NCI-H774 (cell line): ENCODE results near the gene VAV2.

Experiments used
- DNase-seq: peaks from one replicate; lab custom pipeline; 2025; lab: John Stamatoyannopoulos, UW

Gene VAV2

GRCh38 chr9:133951265-133951664 is 40.9 kb downstream of the VAV2 start:
- DNase-seq, result no peak

DNA sequence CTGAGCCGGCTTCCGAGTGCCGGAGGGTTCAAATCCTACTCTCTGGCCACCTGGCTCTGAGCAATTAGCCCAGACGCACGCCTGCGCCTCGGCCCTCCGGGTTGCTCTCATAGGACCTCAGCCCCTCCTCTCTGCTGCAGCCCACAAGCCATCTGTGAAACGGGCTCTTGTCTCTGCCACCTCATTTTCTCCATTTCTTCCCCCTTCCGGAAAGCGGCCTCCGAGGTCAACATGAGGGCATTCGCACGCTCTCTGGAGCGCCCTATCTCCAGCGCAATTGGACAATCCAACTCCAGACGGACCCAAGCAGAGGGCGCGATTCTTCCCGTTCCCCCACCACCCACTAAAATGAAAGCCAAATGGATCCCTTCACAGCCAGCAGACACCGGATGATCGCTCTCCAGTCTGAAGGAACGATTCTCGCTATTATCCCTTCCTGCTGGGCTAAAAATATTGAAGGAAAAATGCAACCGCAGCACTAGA is 41.5 kb downstream of the VAV2 start:
- DNase-seq, result no peak

DNA sequence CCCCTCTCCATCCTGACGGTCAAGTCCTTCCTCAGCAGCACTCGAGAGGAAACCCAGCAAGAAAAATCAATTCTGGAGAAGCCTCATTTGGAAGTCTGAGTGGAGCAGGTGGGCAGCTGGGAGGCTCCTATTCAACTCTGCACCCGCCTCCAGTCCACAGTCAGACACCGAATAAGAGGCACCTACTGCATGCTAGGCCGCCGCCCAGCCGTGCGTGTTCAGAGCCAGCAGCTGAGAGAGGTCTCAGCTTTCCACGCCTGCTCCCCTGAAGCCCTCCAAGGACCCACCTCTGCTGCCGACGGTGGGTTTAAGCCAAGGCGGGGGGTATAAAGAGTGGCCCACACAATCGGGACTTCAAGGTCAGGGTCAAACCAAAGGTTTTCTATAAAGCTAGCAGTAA is 41.9 kb downstream of the VAV2 start:
- DNase-seq, result no peak

GRCh38 chr9:133949486-133950061 is 42.5 kb downstream of the VAV2 start:
- no peak for DNase-seq

GRCh38 chr9:133948561-133949485 is 43.3 kb downstream of the VAV2 start:
- DNase-seq, result no peak

- DNase-seq, result no peak
These were observed 44.0 kb downstream of the VAV2 start for GRCh38 chr9:133948131-133948530.

- no peak for DNase-seq
These were observed 45.2 kb downstream of the VAV2 start for GRCh38 chr9:133946840-133947486.

DNA sequence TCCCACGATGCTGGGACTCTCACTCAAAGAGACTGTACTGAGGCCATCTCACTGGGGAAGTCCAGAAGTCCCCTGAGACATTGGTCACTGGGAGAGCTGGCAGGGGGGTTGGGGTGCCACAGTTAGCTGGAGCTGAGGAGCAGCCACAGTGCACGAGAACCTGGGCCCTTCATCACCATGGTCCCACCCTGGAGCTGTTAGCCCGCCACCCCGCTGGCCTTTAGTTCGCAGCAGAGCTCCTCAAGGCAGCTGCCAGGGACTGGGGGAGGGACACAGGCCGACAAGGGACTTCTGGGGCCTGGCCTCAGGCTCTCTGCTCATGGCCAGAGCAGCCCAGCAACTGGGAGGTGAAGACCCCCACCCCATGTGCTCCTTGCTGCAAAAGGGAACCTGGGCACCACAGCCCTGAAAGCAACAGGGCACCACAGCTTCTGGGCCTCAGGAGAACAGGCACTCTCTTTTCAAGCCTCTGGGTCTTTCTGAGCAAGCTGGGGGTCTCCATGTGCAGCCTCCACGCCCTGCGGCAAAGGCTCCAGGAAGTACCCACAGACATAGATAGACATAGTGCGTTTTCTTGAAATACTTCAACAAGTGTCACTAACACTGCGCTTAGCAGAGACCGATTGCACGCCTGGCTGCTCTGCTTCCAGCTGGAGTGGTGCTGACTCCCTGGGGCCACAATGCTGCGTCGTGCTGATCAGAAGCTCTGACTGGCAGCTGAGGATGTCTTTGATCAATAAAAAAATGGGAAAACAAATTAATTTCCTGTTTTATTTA is 46.0 kb downstream of the VAV2 start:
- no peak for DNase-seq

DNA sequence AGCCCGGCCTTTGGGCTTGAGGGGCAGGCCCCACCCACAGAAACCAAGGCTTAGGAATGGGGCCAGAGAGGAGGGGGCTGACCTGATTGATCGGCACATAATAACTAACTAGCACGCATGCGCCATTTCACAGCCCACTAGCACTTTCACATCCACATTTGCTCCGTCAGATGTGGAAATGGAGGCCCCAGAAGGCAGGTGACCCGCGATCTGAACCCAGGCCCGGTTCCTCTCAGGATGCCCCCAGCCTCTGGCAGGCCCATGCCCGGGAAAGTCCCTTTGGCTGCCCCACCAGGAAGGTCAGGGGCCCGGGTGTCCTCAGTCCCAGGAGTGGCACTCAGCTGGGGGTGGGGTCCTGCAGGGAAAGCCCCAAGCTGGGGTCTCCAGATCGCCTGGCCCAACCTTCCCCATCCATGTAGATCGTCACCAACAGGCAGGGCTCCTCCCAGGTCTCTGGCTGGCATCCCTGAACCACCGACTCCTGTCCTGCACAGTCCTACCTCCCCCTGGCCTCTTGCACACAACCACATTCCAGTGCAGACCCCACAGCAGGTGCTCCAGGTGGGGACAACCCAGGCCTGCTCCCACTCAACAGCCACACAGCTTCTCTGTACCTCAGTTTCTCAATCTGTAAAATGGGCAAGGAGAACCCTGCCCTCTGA is 46.7 kb downstream of the VAV2 start:
- no peak for DNase-seq

DNA sequence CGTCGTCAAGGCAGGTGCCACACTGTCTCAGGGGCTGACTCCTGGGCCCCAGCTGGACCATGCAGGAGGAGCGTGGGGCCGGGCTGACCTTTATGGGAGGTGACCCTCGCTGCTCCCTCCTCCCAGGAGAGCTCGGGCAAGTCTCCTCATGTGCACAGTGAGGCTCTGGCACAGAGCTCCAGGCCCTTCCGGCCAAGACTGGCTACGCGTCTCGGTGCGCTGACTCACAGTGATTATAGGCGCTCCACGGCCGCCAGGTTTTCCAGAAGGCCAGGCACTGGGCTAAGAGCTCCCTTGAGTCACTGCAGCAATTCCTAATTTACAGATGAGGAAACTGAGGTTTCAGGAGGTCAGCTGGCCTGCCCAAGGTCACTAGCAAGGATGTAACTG is 47.4 kb downstream of the VAV2 start:
- DNase-seq, result no peak

- DNase-seq, result no peak
These were observed 48.1 kb downstream of the VAV2 start for GRCh38 chr9:133943781-133944745.

DNA sequence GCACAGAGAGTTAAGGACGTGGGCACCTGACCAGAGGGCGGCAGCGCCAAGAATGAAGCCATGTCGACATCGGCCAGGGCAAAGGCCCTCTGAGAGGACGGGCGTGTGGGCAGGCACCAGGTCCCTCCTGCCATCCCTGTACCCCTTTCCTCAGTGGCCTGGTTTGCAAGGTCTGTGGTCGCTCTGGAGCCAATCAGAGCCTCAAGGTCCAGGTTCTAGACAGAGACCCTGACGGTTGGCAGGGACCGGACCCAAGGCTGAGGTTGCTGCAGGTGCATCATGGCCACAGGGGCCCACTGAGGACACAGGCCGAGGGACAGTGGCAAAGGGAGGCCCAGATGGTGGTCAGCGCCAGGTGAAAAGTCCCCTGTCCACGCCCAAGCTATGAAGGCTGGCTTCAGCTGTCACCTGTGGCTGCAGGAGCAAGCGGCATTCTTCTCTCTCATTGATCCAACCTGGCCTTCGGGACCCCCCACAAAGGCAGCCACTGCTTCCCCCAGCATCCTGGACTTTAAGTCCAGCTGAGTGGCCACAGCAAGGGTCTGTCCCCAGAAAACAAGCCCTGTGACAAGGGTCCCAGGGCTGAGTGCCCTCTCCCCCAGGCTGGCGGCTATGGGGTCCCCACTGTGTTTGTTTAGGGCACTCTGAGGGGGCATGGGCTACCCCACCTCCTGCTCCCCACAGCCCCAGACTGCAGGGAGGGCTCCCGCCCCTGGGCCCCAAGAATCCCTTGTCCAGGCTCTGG is 48.9 kb downstream of the VAV2 start:
- DNase-seq, result no peak

GRCh38 chr9:133942206-133942975 is 49.7 kb downstream of the VAV2 start:
- DNase-seq, result no peak

DNA sequence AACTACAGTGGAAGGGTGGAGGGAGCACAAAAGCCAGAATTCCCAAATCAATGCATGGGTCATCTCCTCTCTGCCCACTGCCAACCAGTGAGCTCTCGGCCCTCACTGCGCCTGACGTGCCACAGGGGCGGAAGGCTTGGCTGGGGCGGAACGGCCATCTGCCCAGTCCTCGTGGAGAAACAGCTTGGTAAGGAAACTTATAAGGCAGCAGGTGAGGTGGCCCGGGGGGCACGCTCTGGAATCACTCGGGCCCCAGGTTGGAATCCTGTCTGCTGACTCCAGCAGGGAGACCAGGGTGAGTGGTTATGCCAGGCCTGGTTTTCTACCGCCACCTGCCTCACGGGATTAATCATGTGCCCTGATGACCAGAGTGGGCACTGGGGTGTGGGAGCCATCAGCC is 52.3 kb downstream of the VAV2 start:
- no peak for DNase-seq

DNA sequence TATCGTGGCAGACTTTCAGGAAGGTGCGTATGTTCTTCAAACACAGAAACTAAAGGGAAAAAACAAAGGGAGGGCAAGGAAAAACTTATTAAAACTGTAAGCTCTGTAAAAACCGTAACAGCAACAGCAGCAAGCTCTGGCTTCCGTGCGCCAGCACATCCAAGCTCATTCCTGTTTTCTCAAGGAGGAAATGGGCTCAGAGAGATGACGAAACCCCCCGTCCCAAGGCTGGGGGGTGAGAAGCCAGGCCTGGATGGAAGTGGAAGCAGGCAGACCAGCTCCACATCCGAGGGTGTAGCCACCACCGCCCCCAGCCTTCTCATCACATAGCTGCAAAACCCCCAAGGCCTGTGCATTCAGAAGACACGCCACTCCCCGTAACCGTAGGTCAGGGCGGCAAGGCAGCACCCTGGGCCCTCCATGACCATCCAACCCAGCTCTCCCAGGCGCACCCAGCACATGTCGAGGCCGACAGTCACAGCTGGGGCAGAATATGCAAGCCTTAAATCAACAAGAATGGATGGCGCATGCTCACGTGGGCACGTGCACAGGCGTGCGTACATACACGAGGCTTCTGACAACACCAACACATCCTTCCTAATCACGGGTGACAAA is 52.8 kb downstream of the VAV2 start:
- DNase-seq, result no peak

- DNase-seq, result no peak
These were observed 53.4 kb downstream of the VAV2 start for GRCh38 chr9:133938753-133939152.

- no peak for DNase-seq
These were observed 54.0 kb downstream of the VAV2 start for GRCh38 chr9:133938086-133938485.

DNA sequence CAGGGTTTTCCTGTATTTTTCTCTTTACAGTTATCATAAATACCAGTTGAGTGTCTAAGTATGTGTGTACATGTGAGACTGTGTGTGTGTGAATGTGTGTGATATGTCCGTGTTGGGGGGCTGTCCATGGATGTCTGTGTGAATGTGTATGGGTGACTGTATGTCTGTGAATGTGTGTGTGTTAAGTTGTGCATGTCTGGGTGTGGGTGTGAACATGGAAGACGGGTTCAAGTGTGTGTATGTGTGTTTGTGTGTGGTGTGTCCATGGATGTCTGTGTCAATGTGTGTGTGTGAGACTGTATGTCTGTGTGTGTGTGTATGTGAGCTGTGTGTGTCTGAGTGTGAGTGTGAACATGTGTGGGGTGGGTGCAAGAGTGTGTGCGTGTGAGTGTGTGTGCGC is 55.0 kb downstream of the VAV2 start:
- DNase-seq, result no peak
